Activated T-helper 1 cell treated with anti-CD3 and anti-CD28 coated beads, Interleukin-2, amount 50 U/mL, for 16 hours (primary cell): Measurements from ENCODE around the gene DPF3.

Experiments used
- DNase-seq, 2 donors: peaks; one replicate each; pipeline ENCODE4 v3.0.0-alpha.2; 2020; ENCODE audit warnings: low read depth in 1 of 2, low spot score in 1 of 2

DPF3 gene

DNA sequence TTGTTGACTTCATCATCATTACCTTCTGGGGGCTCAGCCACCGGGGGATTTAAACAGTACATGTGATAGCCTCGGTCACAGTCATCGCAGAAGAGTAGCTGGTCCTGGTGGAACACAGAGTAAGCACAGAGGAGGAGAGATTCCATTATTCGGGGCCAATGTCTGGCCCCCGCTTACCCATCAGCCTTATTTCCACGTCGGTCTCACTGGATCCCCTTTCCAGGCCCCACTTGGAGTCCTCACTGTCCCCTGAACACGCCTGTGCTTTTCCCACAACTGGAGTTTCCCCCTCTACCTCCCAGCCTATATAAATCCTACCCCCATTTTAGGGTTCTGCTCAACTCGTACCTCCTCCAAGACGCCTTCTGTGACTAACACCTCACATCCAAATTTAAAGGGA lies 274.0 kb downstream of the DPF3 start:
- DNase-seq, result no peak

DNA sequence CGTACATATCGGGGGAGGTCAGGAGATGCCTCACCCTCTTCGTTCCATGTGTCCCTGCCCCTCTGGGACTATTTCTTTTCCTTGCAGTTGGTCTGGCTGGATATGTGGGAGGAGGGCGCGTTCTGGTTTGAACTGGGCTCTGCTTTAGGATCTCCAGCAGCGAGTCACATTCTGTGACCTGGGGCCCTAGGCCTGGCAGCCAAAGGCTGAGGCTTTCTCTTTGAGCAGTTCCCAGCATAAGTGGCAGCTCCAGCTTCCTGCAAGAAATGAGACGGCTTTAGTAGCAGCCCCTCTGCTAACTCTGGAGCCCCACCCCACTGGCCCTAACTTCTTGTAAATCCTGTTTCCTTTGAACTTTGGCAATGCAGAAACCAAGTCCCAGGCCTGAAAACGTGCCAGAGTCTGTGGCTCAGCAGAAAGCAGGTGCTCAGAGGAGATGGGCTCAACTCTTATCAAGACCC lies 274.8 kb downstream of the DPF3 start:
- DNase-seq, result no peak

DNA sequence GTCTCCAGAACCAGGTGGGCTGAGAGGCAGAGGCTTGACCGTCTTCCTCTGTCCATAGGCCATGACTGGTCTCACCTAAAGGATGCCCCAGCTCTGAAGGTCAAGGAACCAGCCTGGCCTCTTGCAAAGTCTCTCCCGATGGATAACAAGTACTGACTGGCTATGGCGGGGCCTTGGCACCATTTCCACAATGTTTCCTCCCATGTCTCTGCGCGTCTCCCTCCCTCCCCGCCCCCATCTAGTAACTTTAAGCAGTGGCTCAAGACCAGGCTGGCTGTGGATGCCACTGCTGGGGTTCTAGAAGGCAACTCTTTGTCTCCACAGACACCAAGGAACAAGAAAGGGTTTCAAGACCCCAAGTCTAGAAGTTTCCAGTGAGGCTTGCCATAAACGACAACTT lies 275.5 kb downstream of the DPF3 start:
- DNase-seq, result no peak

DNA sequence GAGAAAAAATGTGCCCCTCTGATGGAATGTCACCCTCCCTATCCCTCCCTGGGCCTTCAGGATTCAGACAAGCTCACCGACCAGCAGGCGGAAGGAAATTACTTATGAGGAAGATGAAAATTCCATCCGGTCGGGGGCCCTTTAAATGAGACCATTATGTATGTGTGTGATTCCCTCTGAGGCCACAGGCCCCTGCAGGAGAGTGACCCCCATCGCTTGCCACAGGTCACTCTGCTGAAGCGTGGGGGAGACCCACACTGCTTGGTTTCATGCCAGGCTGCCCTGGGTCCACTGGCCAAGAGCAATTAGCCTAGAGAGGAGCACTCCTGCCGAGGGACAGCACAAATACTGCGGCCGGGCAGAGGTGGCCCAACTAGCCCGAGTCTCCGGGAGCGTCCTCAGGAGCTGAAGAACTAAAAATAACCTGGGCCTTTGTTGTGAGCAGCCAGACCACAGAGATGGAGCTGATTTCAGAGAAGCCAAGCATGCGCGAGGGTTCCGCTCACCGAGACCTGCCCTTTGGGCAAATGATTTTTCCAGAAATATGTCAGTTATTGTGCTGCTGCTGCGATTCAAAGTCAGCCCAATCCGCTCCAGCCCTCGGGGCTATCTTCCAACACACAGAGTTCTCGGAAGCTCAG lies 276.4 kb downstream of the DPF3 start:
- no peak for DNase-seq

DNA sequence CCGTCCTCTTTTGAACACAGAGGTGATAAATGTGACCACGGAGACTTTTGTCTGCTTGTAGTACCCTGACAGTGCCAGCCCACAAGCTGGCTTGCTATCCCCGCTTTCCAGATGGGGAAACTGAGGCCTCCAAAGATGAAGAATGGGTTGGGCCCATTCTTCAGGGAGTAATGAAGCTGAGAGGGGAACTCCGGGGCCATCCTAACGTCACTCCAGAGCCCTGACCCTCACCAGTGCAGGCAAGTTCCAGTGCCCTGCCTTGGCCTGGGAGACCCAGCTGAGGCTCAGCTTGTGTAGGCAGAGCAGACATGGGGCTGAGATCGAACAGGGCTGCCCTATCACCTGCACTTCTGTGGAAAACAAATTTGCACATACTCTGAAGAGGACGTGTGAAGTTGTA lies 277.1 kb downstream of the DPF3 start:
- no peak for DNase-seq

DNA sequence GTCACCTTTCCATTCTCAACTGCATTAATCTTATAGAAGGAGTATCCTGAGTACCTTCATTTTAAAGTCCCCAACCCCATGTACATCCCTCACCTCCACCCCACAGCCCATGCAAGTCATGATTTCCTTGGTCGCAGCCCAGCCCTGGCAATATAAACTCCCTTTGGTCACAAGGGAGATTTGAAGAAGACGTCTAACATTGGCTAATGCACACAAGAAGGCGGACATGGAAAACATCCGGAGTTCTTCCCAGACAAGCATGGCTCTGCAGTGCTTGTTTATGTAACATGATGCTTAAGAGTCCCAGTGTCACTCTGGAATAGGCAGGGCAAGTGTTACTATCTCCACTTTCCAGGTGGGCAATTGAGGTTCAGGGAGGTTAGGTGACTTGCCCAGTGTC lies 277.6 kb downstream of the DPF3 start:
- no peak for DNase-seq

DNA sequence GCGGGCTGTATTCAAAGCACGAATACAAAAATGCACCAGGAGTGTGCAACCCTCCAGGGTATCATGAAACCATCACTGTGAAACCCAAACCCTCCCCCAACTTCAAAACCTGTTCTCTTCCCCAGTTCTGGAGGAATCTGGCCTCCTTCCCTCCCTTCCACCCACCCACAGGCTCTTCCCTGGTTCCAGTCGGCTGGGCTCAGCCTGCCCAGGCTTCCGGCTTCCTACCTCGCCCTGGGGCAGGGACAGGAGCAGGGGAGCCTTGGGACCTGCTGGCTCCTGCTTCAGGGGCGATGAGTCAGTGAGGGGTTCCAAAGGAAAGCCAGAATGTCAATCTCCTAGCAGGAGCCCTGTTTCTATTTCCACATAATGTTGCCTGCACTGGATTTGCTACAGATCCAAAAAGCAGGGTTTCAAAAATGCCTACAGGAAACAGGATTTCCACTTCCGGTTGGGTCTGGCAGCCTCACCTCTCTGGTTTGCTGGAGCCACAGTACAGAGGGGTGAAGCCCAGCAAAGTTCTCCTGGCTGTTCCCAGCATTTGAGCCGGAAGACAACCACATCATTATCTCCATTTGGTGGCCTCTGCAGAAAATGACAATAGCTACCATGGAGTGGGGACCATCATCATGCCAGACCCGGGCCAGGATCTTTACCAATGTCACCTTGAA lies 278.3 kb downstream of the DPF3 start:
- no peak for DNase-seq

DNA sequence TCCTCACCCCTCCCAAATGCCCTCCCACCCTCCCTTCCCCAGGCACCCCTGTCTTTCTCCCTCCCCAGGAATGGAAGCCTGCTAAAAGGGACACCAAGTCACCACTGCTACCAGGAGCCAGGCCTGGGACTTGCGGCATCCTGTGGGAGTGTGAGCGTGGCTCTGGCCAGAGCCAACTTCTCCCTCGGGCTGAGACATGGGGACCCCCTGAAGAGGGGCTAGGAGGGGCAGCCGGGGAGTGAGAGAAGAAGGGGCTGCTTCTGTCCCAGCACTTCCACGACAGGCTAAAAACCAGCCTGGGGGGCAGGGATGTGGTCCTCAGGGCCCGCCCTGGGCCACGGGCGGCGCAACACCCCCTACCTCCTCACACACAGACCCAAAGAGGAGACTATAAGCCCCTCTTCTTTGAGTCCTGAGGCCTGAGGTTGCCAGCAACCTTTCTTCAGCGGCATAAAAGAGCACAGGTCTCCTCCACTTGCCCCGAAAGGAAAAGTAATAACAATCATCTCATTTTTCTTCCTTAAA lies 278.9 kb downstream of the DPF3 start:
- no peak for DNase-seq

DNA sequence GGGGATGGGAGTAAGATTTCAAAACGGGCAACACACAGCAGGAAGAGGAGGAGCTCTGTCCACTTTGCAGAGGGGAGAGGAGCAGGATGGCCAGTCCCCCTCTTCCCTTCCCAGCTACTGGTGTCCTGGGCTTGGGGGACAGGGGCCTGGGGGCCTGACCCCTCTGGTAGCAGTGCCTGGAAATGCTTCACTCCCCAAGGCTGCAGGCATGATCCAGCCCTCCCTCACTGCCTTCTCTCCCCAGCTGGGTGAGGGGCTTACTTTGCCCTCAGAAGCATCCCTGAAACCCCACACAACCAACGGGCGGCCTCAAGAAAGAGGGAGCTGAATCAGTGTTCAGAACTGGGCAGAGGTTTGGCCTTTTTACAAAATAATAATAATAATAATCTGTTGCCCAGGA lies 279.5 kb downstream of the DPF3 start:
- DNase-seq, result no peak

DNA sequence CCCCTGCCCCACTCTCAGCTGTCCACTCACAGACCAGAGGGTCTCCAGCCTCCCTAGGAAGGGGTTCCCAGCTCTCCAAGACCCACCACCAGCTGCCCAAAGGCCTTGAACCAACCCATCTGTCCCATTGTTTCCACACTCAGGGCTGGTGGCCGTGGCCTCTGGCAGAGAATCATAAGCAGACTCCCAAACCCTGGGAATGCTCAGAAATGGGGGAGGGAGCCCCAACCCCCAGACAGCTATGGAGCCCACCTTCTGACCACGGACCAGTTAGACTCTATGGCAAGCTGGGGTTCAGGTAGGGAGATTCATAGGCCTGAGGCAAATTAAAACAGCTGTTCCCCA lies 280.0 kb downstream of the DPF3 start:
- no peak for DNase-seq

DNA sequence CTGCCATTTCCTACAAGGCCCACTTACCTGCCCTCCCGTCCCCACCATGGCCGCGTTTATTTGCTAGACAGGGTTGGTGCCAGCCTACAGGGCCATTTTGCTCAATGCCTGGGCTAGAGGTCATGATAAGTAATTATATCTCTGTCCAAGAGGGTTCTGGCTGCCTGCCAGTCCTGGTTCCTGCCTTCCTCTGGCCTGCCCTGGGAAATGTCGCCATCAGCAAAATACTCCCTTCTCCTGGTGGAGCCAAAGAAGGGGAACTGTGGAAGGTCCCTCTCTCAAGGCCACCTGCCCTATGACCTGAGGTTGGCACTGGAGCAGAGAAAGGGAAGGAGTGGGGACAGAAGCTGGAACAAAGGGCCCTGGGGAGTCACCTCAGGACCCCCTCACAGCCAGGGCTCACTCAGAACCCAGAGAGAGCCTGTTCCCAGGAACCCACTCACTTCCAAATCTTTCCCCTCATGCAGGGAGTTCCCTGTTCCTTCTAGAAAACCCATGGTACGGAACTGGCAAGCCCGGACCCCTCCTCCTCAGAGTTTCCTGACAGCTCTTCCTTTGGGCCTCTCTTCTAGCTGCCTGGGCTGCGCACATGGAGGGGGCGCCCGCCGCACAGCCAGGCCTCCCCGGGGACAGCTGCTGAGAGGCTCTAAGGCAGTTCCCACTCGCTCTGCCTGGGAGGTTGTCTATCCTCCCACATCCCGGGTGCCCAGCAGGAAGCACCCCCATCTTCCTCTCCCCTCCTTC lies 280.5 kb downstream of the DPF3 start:
- DNase-seq, result no peak

DNA sequence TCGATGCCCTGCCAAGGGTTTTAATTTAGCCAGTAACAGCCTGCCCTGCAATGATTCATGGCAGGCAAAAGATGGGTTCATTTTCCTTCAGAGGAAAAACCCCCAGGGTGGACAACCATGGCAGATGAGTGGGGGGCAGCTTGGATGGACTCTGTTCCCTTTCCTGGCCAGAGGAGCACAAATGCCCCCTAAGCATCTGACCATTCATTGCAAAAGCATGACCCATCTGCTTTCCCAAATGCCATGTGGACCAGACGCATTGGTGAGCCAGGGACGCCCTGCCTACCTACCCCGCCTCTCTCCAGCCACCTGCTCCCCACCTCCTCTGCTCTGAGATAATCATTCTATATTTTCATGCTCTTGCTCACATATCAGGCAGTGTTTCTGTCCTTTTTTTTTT lies 281.9 kb downstream of the DPF3 start:
- DNase-seq, result no peak

DNA sequence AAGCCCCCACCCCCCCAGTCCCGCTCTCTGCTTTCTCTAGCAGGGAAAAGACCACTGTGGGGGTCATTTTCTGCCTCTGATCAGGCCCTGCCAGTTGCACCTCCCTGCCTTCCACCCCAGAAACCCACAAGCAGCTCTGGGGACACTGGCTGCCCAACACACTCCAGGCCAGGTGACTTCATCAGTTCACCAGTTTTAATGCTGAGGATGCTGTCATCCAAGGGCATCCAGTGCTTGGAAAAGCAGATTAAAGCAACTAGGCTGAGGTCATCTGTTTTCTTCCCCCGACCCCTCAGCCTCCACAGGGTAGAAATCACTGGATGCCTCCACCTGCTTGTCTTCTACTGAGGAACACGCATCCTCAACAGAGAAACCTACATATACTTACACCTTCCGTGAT lies 282.4 kb downstream of the DPF3 start:
- no peak for DNase-seq

DNA sequence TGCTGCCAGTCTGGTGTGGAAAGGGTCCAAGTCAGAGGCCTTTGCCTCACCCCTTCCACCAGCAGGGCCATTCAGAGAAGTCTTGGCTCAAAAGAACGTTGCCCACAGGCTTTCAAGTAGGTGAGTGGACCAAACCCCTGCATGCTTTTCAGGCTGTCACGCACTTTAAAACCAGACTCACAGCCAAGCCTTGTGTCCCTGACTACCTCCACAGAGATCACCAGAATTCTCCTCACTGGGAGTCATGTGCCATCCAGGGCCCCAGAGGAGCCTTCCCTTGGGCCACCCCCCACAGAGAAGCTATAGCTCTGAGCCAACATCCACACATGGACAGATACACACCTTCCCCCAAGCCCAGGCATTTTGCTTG lies 283.1 kb downstream of the DPF3 start:
- no peak for DNase-seq

DNA sequence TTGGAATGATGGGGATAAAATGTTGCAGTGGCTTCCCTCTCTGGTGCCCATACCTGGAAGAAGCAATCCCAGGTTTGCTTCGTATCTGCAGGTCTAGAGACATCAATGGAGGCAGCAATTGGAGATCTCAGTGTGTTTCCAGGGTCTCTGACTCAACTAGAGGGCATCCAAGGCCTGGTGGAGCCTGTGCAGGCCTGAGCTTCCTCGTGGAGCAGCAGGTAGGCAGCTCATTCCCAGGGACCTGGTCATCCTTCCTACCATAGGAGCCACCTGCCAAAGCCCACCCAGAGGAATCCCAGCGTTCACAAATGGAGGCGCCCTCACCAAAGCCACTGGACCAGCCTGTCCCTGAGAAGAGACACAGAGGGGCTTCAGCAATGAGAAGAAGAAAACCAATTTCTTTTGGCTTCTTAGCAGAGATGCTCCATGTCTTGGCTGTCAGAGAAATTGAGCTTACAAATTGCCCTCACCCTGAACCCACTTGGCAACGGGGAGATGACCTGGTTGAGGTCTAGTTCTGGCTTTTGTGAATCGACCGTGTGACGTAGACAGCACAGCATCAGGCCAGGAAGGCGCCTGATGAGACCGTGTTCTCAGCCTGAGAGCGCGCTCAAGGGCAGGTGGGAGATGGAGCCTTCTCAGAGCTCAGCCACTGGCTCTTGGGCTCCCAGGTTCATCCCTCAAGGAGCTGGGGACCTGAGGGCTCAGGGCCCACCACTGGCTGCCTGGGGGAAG lies 283.6 kb downstream of the DPF3 start:
- DNase-seq, result no peak

DNA sequence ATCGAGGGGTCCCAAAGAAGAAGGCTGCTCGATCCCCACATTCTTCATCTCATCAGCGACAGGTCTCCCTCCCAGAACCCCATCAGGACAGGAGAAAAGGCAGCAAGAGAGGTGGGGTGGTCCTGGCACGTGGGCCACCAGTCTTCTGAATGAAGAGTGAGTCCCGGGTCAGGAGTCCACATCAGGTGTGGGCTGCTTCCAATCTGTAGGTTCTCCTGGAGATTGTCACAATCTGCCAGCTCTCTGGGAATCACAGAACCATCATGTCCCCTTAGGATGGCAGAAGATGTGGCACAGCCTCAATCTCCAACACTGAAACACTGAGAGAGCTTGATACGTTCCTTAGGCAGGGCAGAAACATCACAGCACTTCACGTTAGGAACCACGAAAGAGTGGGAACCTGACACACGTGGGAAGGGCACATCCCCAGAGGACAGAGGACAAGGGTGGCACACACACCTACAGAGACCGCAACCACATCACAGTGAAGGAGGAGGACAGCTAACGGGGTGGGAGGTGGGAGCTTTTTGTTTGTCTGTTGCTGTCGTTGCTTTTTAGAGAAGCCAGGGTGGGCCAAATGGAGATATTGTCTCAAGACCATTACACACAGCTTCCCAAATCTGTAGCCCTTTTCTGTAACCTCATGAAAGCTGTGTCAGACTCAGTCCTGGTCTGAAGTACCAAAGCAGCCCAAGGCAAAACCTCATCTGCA lies 284.5 kb downstream of the DPF3 start:
- DNase-seq, result no peak

DNA sequence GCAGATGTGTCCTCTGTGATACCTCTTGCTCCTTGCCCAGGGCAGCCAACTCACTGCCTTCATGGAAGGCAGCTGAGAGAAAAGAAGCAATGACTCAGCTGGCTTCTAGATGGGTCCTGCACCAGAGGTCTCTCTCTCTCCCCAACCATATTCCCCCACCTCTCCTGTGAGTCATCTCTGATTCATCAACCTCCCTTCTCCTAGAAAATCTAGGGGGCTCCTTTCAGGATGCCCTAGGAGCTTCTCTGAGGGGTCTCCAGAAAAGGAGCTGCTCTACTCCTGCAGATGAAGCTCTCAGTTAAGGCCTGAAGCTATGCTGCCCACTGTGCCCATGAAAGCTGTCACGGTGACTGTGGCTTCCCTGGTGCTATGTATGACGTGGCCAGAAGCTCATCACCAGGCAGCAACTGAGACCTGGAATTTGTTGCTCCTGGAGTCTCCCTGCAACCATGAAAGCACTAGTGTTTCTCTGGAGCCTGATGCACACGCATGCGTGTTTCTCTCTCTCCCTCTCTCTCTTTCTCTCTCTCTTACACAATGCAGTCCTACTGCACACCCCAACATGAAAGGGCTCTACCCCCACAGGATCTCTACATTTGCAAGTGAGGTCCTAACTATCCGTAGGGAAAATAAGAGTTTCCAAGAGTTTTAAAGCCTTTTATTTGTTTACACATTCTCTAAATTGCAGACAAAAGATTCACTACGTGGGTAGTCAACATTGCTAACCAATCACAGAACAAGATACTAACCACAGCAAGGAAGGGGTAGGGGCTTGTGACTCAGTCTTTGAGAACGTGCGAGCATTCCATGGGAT lies 285.3 kb downstream of the DPF3 start:
- DNase-seq, result no peak

DNA sequence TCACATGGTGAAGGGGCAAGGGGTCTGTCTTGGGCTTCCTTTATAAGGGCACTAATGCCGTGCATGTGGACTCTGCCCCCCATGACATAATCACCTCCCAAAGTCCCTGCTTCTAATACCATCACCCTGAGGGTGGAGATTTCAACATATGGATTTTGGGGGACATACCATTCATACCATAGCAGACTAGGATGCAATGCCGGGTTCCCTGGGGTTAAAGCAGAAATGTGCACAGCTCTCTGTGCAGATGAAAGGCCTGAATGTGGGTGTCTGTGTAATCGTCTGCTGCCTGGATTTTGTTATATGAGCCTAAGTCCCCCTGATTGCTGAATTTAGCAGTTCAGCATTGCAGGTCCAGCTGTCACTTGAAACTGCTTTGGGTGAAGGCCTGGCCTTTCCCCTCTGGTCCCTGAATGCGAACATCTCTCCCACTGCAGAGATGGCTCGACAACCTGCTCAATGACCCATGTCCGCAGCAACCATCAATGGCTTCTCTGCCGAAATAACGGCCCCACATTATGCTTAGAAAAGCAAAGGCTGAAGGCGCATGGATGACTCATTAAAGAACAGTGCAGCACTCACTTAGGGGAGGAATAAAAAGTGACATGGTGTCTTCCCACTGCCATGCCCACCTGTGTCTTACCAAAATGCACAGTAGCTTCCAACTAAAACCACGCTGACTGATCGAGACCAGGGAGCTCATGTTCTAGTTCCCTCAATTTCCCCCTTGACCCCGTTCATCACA lies 286.3 kb downstream of the DPF3 start:
- DNase-seq, result no peak

DNA sequence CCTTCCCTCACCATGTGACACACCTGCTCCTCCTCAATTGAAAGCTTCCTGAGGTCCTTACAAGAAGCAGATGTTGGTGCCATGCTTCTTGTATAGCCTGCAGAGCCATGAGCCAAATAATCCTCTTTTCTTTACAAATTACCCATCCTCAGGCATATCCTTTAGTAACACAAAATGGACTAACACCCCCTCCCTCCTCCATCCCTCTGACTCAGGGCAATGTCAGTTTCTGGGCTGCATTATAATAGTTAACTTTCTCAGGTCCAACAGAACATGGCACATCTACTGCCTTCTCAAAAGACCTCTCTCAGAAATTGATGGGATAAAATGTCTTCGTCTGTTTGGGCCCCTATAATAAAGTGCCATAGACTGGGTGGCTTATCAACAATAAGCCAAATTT lies 287.0 kb downstream of the DPF3 start:
- no peak for DNase-seq

DNA sequence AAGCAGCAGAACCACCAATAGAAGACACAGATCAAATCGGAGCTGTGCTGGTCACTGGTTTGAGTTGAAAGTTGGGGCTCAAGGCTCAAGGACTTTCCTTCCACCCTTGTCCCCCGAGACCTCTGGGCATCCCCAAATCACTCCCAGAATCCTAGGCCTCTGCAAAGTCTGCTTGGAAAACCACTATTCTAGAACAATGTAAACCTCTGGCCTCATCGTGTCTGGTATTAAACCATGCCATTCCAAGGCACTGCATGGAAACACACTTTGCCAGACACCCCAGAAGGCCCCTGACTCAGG lies 288.0 kb downstream of the DPF3 start:
- DNase-seq, result no peak
